ENCODE data around the gene FA2H.
"Not testable (repeated sequence)": the region's sequence is repeated elsewhere in the genome, so short reads cannot be mapped to it uniquely, and the experiment has no call there.

Gene FA2H

DNA sequence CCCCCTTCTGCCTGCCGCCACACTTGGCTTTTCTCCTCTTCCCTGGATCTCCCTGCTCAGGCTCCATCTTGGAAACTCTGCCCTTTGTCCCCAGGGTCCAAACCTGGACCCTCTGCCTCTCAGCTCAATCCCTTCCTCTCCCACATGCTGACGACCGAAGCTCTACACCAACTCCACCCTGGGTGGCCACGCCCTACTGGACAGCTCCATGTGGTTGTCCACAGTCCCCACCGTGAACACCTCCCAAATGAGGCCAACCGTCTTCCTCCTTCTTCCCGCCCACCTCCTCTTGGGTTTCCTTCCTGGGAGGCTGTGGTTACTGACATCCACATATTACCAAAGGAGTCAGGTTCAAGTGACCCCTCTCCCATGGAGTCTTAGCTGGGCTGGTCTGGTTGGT, 51.4 kb downstream of the FA2H start:
- DNase-seq (ENCODE audit: low read depth) = no peak

- not testable (repeated sequence) for DNase-seq (ENCODE audit: low read depth)
Observed at GRCh38 chr16:74722156-74722555, 52.5 kb downstream of the FA2H start.

DNA sequence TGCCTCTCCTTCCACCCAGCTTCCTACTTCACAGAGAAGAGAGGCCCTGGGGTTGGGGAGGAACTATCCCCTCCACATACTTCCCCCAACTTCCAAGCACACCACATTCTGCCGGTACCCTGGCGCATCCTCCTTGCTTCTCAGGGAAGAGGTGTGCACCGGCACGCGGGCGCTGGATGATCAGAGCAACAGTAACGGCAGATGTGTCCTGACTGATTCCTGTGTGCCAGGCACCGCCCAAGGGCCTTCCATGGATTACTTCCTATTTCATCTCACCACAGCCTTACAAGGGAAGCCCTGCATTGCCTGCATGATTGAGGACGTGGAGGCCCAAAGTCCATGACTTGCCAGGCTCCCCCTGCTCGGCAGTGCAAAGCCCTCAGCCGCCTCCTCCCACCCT, 52.9 kb downstream of the FA2H start:
- no peak for DNase-seq (ENCODE audit: low read depth)

DNA sequence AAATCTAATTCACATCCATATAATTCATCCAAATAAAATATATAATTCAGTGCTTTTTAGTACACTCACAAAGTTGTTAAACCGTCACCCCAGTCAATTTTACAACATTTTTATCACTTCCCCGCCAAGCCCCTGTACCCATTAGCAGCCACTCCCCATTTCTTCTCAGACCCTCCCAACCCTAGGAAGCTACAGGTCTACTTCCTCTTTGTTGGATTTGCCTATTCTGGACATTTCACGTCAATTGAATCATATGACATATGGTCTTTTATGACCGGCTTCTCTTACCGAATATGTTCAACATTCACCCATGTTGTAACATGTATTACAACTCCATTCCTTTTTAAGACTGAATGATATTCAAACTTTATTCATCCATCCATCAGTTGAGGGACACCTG, 54.0 kb downstream of the FA2H start:
- no peak for DNase-seq (ENCODE audit: low read depth)

- DNase-seq (ENCODE audit: low read depth) = no peak
Observed at GRCh38 chr16:74718741-74719610, 55.6 kb downstream of the FA2H start.

GRCh38 chr16:74718140-74718539, 56.5 kb downstream of the FA2H start:
- no peak for DNase-seq (ENCODE audit: low read depth)

- no peak for DNase-seq (ENCODE audit: low read depth)
Observed at GRCh38 chr16:74717367-74717766, 57.3 kb downstream of the FA2H start.

DNA sequence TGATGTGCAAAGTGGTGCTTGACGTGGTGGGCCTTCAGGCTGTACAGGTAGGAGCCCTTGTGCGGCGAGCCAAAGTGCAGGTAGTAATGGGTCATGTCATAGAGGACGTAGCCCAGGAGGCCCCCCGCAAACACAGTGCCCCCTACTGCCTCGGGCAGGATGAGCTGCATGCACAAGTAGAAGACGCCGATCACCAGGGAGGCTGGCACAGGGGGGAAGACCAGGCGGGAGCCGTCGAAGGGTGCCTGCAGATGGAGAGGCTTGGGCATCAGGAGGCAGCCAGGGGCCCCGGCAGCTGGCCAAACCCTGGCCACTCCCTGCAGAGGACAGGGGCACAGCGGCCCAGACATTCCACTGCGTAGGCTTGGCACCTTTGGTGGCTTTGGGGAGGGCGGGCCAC, 58.3 kb downstream of the FA2H start:
- DNase-seq (ENCODE audit: low read depth) = no peak

GRCh38 chr16:74713876-74714275, 60.7 kb downstream of the FA2H start:
- DNase-seq (ENCODE audit: low read depth) = no peak

DNA sequence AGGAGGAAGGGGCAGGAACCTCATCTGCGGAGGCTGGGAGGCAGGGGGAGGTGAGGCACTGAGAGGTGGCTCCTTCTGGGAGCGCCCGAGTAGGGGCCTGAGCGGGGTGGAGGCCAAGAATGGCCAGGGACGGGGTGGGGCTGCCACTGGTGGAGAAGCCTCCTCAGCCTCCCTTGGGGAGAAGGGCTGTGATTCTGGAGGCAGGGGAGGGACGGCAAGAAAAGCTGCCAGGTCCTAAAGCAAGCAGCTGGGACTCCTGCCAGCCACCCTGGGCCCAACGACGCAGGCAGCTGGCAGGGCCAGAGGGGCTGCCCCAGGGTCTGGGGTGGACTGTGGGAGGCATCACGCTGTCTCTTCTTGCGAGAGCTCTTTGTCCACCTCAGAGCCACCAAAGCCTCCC, 61.3 kb downstream of the FA2H start:
- no peak for DNase-seq (ENCODE audit: low read depth)

DNA sequence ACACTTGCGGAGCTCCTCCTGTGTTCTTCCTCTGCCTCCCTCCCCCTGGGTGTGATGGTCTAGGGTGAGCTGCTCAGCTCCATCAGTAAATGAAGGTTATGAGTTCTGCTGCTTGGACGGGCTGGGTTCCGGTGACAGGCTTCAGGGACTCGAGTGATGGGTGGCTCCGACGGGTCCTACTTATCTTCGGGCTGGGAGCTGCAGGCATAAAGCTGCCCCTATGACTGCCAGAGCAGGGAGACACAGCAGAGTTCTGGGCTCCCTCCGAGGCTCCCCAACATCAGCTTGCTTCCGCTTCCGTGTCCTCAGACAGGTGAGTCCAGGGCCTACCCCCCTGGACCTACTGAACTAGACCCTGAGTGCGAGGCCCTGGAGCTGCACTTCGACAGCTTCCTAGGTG, 62.7 kb downstream of the FA2H start:
- no peak for DNase-seq (ENCODE audit: low read depth)

DNA sequence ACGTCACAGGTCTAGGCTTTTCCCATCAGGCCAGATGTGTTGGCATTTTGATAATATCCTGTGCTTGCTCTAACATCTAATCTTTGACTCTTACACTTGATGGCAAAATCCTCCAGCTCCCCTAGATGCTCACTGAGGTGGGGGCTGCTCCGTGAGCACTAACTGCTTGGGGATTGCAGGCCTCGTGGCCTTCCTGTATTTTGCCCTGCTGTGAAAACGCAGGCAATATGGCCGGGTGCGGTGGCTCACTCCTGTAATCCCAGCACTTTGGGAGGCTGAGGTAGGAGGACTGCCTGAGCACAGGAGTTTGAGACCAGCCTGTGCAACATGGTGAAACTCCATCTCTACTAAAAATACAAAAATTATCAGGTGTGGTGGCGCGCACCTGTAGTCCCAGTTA, 64.2 kb downstream of the FA2H start:
- no peak for DNase-seq (ENCODE audit: low read depth)

GRCh38 chr16:74709441-74709877, 65.2 kb downstream of the FA2H start:
- DNase-seq (ENCODE audit: low read depth) = peak; percentile 62

DNA sequence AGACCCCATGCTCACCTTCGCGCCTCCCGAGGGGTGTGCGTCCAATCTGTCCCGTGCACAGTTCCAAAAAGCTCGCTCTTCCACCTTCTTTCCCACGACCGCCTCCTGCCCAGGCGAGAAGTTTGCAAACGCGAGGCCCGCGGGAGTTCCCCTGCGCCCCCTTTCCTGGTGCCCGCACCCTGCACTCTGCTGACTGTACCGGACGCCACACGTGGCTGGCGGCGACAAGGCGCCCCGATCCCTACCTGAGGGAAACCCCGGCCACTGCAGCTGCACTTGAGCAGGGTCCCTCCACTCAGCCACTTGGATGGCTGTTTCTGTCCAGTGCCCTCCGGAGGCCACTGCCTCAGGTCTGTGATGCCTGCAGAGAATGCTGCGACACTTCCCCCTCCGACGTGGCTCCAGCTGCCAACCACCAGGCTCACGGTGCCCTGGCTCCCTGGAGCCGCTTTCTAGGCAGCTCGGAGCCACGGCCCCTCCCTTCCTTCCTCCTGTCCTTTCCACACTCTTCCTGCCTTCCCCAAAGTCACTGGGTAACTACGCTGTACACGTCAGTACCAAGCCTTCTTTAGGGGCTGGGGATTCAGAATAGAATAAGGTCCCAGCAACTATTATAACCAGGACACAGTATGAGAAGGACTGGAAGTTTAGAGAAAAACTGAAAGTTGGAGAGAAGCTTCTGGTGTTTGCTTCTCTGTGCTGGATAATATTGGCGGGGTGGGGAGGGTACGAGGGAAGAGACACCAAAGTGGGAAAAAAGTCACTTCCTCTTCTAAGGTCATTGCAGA, 74.0 kb downstream of the FA2H start, which contains the start of gene MLKL:
MLKL (minus strand) TSS at position 425 of the 788 bp plus-strand sequence. CDS start 5,105 bp downstream, outside the sequence.
- DNase-seq (ENCODE audit: low read depth) = peak; percentile 57

- peak; percentile 4 for DNase-seq (ENCODE audit: low read depth)
Observed at GRCh38 chr16:74700116-74700437, 74.5 kb downstream of the FA2H start.

- DNase-seq (ENCODE audit: low read depth) = no peak
Observed at GRCh38 chr16:74699666-74700065, 75.0 kb downstream of the FA2H start.

- no peak for DNase-seq (ENCODE audit: low read depth)
Observed at GRCh38 chr16:74698222-74698621, 76.4 kb downstream of the FA2H start.

DNA sequence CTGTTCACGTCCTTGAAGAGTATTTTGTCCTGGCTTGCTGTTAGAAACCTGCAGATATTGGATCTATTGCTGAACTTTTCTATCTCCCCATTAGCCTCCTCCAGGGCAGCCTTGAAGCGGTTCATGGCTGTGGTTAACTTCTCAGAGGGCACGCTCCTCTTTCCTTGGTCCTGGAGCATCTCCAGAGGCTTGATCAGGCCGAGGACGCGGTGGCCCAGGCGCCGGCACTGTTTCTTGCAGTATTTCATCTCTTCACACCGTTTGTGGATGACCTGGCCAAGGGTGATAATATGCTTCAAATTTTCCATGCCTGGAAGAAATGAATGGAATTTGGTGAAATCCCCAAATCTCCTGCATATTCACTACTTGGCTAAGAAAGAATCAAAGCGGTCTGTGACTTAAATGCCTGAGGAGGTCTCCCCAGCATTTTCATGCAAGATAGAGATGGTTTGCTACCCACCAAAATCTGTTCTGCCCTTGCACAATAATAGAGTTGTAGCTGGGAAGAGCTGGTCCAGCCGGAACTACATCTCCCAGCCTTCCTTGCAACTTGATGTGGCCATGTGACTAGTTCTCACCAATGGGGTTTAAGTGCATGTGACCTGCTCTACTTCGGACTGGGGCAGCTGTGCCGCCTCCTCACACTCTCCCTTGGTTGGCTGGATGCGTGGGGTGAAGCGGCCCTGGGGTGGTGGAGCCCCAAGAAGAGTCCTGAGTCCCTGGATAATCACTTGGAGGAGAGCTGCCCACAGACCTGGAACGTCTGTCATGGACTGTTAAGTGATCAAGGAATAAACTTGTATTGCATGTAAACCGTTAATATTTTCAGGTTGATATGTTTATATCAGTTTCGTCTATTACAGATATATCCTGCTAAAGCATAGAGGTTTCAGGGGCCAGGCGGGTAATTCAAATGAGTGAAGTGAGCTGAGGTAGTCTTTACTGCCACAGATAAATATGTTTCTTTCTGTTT, 78.9 kb downstream of the FA2H start:
- DNase-seq (ENCODE audit: low read depth) = peak; percentile 16

DNA sequence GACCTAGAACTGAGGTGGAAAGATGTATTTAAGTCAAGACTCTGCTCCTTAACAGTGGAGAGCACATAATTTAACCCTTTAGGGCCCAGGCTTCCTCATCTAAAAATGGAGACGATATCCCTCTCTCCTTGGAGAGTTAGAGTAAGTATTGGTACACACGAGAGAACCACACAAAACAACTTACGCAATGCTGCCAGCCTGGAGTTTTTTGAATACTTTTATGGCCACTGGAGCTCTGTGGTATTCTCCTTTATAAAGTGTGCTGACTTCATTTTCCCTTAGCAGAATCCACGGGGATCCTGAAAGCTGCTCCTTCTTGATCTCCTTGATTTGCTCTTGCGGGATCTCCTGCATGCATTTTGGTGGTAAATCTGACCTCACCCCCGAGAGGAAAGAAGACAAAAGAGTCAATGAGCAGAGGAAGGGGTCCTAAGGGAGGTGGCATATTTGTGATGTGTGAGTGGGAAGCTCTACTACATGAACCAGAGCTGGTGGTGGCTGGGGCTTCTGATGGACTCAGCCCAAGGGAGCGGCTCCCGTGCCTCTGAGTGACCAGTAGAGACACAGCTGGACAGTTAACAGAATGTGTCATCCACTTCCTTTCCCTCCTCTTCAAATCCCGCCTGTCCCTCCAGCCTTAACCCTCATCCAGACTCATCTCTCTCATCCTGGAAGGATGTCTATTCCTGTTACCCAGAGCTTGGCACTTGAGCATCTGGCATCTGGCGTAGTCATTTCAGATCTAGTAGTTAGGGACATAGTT, 83.3 kb downstream of the FA2H start:
- DNase-seq (ENCODE audit: low read depth) = no peak

GRCh38 chr16:74682556-74682955, 92.1 kb downstream of the FA2H start:
- no peak for DNase-seq (ENCODE audit: low read depth)

GRCh38 chr16:74680681-74681080, 93.9 kb downstream of the FA2H start:
- DNase-seq (ENCODE audit: low read depth) = no peak

All from stimulated activated CD8-positive, alpha-beta memory T cell treated with anti-CD3 and anti-CD28 coated beads, Interleukin-12 subunit alpha, Interleukin-12 subunit beta, amount 100 ng/mL, for 4 hours (primary cell).